DMS153 treated with DMSO at 0.1 percent for 48 hours (cell line): Measurements from ENCODE around the gene RMND1.
"Not testable (repeated sequence)": the region's sequence is repeated elsewhere in the genome, so short reads cannot be mapped to it uniquely, and the experiment has no call there.

Experiments
- DNase-seq: peaks from one replicate; lab custom pipeline; 2025; ENCODE audit not compliant: unreplicated experiment; lab: John Stamatoyannopoulos, UW

The RMND1 gene

GRCh38 chr6:151452750-151453427 lies 963 bp upstream of the RMND1 start:
- DNase-seq = no peak

GRCh38 chr6:151451417-151451949 lies 443 bp downstream of the RMND1 start:
- no peak for DNase-seq

- DNase-seq = not testable (repeated sequence)
Observed at GRCh38 chr6:151450928-151451327, 998 bp downstream of the RMND1 start.

- DNase-seq = no peak
Observed at GRCh38 chr6:151448623-151449022, 3.3 kb downstream of the RMND1 start.

GRCh38 chr6:151447237-151447636 lies 4.7 kb downstream of the RMND1 start:
- DNase-seq = no peak

GRCh38 chr6:151445482-151445881 lies 6.4 kb downstream of the RMND1 start:
- DNase-seq = no peak

GRCh38 chr6:151443911-151444621 lies 7.9 kb downstream of the RMND1 start:
- DNase-seq = no peak

GRCh38 chr6:151443454-151443853 lies 8.5 kb downstream of the RMND1 start:
- no peak for DNase-seq

- no peak for DNase-seq
Observed at GRCh38 chr6:151442371-151442770, 9.6 kb downstream of the RMND1 start.

- DNase-seq = no peak
Observed at GRCh38 chr6:151441390-151442166, 10.3 kb downstream of the RMND1 start.

- DNase-seq = no peak
Observed at GRCh38 chr6:151440930-151441329, 11.0 kb downstream of the RMND1 start.

GRCh38 chr6:151440498-151440897 lies 11.4 kb downstream of the RMND1 start:
- DNase-seq = no peak

- no peak for DNase-seq
Observed at GRCh38 chr6:151437401-151437800, 14.5 kb downstream of the RMND1 start.

GRCh38 chr6:151436802-151437201 lies 15.1 kb downstream of the RMND1 start:
- DNase-seq = no peak

GRCh38 chr6:151436300-151436699 lies 15.6 kb downstream of the RMND1 start:
- no peak for DNase-seq

- no peak for DNase-seq
Observed at GRCh38 chr6:151434369-151434768, 17.6 kb downstream of the RMND1 start.

- no peak for DNase-seq
Observed at GRCh38 chr6:151432651-151433050, 19.3 kb downstream of the RMND1 start.

GRCh38 chr6:151431337-151431736 lies 20.6 kb downstream of the RMND1 start:
- no peak for DNase-seq

- DNase-seq = no peak
Observed at GRCh38 chr6:151430886-151431285, 21.0 kb downstream of the RMND1 start.

- no peak for DNase-seq
Observed at GRCh38 chr6:151428093-151428735, 23.7 kb downstream of the RMND1 start.

- DNase-seq = no peak
Observed at GRCh38 chr6:151425561-151425960, 26.4 kb downstream of the RMND1 start.
